Gastrocnemius medialis (tissue), 4 donors: Measurements from ENCODE around the gene PDCD1LG2. TPM values are rescaled to one million over a fixed set of nuclear protein-coding genes. Genes with fewer than 3 reads are reported as not detected.

Source experiments
- ATAC-seq, 2 donors: fragments of 150-250 bp; one replicate each; pipeline ENCODE4 v1.9.1; 2016
- DNase-seq, 2 donors: peaks; one replicate each; pipeline ENCODE4 v3.0.0-alpha.2; 2019
- H3K27ac ChIP-seq, 4 donors: fragments of 200-600 bp; sonication (generic); 1 replicate in 1 of 4; 2 replicates in 3 of 4; pipeline ENCODE4 v1.5.1; 2016 to 2018; ENCODE audit warnings: mild to moderate bottlenecking in 2 of 4, moderate library complexity in 1 of 4
- H3K27me3 ChIP-seq, 3 donors: fragments of 200-600 bp; sonication (generic) in 2 of 3; 1 replicate in 1 of 3; 2 replicates in 2 of 3; pipeline versions ENCODE4 v1.5.1 to v1.6.0; 2016 to 2019; ENCODE audit warnings: mild to moderate bottlenecking in 1 of 3, moderate library complexity in 1 of 3
- H3K36me3 ChIP-seq, 2 donors: fragments of 200-600 bp; sonication (generic) in 1 of 2; one replicate each; pipeline ENCODE4 v1.5.1; 2017 to 2018
- H3K4me1 ChIP-seq, 2 donors: fragments of 200-600 bp; sonication (generic) in 1 of 2; one replicate each; pipeline ENCODE4 v1.5.1; 2016 to 2017; ENCODE audit warnings: mild to moderate bottlenecking in 2 of 2
- H3K4me3 ChIP-seq, 4 donors: fragments of 200-600 bp; sonication (generic) in 3 of 4; 1 replicate in 1 of 4; 2 replicates in 3 of 4; pipeline ENCODE4 v1.5.1; 2016 to 2019; ENCODE audit warnings: mild to moderate bottlenecking in 2 of 4
- H3K9me3 ChIP-seq, 3 donors: fragments of 200-600 bp; sonication (generic) in 2 of 3; 1 replicate in 1 of 3; 2 replicates in 2 of 3; pipeline ENCODE4 v1.5.1; 2016 to 2019
- CTCF ChIP-seq, 5 experiments: fragments of 450-650 bp in 3 of 5; fragments of 200-600 bp in 2 of 5; sonication (generic) in 2 of 5; IDR thresholded peaks in 4 of 5; conservative IDR thresholded peaks in 1 of 5; 1 replicate in 4 of 5; 2 replicates in 1 of 5; pipeline ENCODE4 v1.5.1; 2016 to 2019; ENCODE audit warnings: antibody characterized with exemption in 5 of 5, mild to moderate bottlenecking in 3 of 5, moderate library complexity in 3 of 5
- POLR2A ChIP-seq, 2 donors: fragments of 450-650 bp; IDR thresholded peaks; one replicate each; pipeline ENCODE4 v1.6.1; 2017; ENCODE audit warnings: antibody characterized with exemption in 2 of 2, mild to moderate bottlenecking in 2 of 2, moderate library complexity in 2 of 2
- in situ Hi-C, 4 donors: fragments of 200-750 bp; cut with MboI; loops; one replicate each; pipeline versions ENCODE4 v1.15.0 to v1.8.0; 2017; ENCODE audit warnings: low sequenced_read_pairs in 4 of 4
- intact Hi-C: fragments of 100-400 bp; cut with DNase I; formaldehyde crosslinking; loops from one replicate; pipeline ENCODE4 v1.15.1; 2023; ENCODE audit warnings: low total_unique reads
- total RNA-seq, 4 donors: library from RNA; depleted of rRNA; stranded (reverse); fragments of >200 nt; gene quantifications; one replicate each; pipeline versions ENCODE4 v1.1.0 to v1.2.3, GENCODE V29; 2016

The PDCD1LG2 gene
- total RNA-seq, 4 donors from 2014 or later, result 1.4 to 2.5 (median 1.7) TPM

- H3K27me3 ChIP-seq, result no peaks in the 10 kb centered on the region
- no peak for TF ChIP-seq POLR2A (IDR thresholded peaks at IDR 0.05)
- H3K36me3 ChIP-seq, result no peaks in the 10 kb centered on the region
- no peaks in the 10 kb centered on the region for H3K9me3 ChIP-seq
- no peak overlapping the region for H3K4me3 ChIP-seq
- DNase-seq (no peak), ATAC-seq (no peak)
- intact Hi-C loops (no loop called here), in situ Hi-C loops (no loop called here)
- no peaks in the 10 kb centered on the region for H3K4me1 ChIP-seq
- H3K27ac ChIP-seq, result no peak overlapping the region
Measured at GRCh38 chr9:5480919-5481318, 29.4 kb upstream of the PDCD1LG2 start.

- H3K27me3 ChIP-seq, result no peaks in the 10 kb centered on the region
- intact Hi-C loops (no loop called here), in situ Hi-C loops (no loop called here)
- H3K9me3 ChIP-seq, result no peaks in the 10 kb centered on the region
- H3K4me1 ChIP-seq, result no peaks in the 10 kb centered on the region
- TF ChIP-seq POLR2A (IDR thresholded peaks at IDR 0.05) (no peak), CTCF (IDR thresholded peaks at IDR 0.05 in 4 of 5, conservative IDR thresholded peaks at IDR 0.05 in 1 of 5) (no peak)
- H3K36me3 ChIP-seq, result no peaks in the 10 kb centered on the region
- H3K4me3 ChIP-seq, result no peak overlapping the region
- no peak overlapping the region for H3K27ac ChIP-seq
- ATAC-seq, result no peak
- DNase-seq, result no peak
Measured at GRCh38 chr9:5481322-5482040, 28.9 kb upstream of the PDCD1LG2 start.

- in situ Hi-C loops, result no loop called here
- ATAC-seq, result no peak
- Histone ChIP-seq H3K4me3 (no peak overlapping the region), H3K36me3 (no peaks in the 10 kb centered on the region), H3K27ac (no peak overlapping the region), H3K9me3 (no peaks in the 10 kb centered on the region), H3K27me3 (no peaks in the 10 kb centered on the region), H3K4me1 (no peaks in the 10 kb centered on the region)
- no peak for DNase-seq
- TF ChIP-seq CTCF (IDR thresholded peaks at IDR 0.05 in 4 of 5, conservative IDR thresholded peaks at IDR 0.05 in 1 of 5), result no peak
- TF ChIP-seq POLR2A (IDR thresholded peaks at IDR 0.05), result no peak
- intact Hi-C loops, result no loop called here
Measured at GRCh38 chr9:5482194-5482593, 28.1 kb upstream of the PDCD1LG2 start.

GRCh38 chr9:5483306-5483705, 27.0 kb upstream of the PDCD1LG2 start:
- intact Hi-C loops, result no loop called here

More at GRCh38 chr9:5483306-5483705, 27.0 kb upstream of the PDCD1LG2 start:
- ATAC-seq (no peak), DNase-seq (no peak)
- Histone ChIP-seq H3K36me3 (no peaks in the 10 kb centered on the region), H3K4me3 (no peak overlapping the region), H3K27ac (no peak overlapping the region), H3K27me3 (no peaks in the 10 kb centered on the region), H3K9me3 (no peaks in the 10 kb centered on the region), H3K4me1 (no peaks in the 10 kb centered on the region)
- in situ Hi-C loops, result no loop called here
- TF ChIP-seq POLR2A (IDR thresholded peaks at IDR 0.05), result no peak
- no peak for TF ChIP-seq CTCF (IDR thresholded peaks at IDR 0.05 in 4 of 5, conservative IDR thresholded peaks at IDR 0.05 in 1 of 5)
